GM12878 (cell line): ENCODE results near the gene KISS1. TPM values are rescaled to one million over a fixed set of nuclear protein-coding genes. Genes with fewer than 3 reads are reported as not detected.

ENCODE experiments used
- ATAC-seq: fragments of 200-7000 bp; cut with Tn5 transposase; 3 replicates; pipeline ENCODE4 v1.9.1; 2020; ENCODE audit warnings: mild to moderate bottlenecking, moderate library complexity
- BruUV-seq: library from RNA; stranded (reverse); fragments of 400-500 nt; replicated peaks from 2 replicates; lab custom pipeline; 2021; lab: Mats Ljungman, UMichigan
- CTCF ChIA-PET: fragments of 300-600 bp; sonication (Branson Sonifier 250); formaldehyde crosslinking; extraction: SDS; loops from one replicate; lab custom pipeline; 2021; ENCODE audit warnings: inconsistent platforms; lab: Yijun Ruan, JAX
- POLR2A ChIA-PET: fragments of 350-600 bp; formaldehyde crosslinking; extraction: SDS; loops from one replicate; lab custom pipeline; 2021; ENCODE audit warnings: inconsistent platforms; lab: Charles Lee
- RAD21 ChIA-PET: fragments of 300-600 bp; sonication (Branson Sonifier 250); formaldehyde crosslinking; loops from one replicate; lab custom pipeline; 2023; ENCODE audit warnings: antibody characterized with exemption; ENCODE audit not compliant: unreplicated experiment; lab: Charles Lee
- SMC1A ChIA-PET: fragments of 300-600 bp; sonication (Branson Sonifier 250); formaldehyde crosslinking; loops from one replicate; lab custom pipeline; 2023; ENCODE audit not compliant: unreplicated experiment, uncharacterized antibody; lab: Charles Lee
- DNase-seq: peaks from one replicate; pipeline ENCODE4 v3.0.0-alpha.2; 2011; ENCODE audit warnings: low read depth, low spot score
- FAIRE-seq: peaks from 3 replicates; lab custom pipeline; 2011; peaks lifted over from hg19 to GRCh38; lab: Jason Lieb, UNC
- H2AFZ ChIP-seq: 2 replicates; pipeline ENCODE4 v1.6.0; 2011; ENCODE audit warnings: low read depth, low read length, control low read depth; ENCODE audit not compliant: control insufficient read depth
- H3K27ac ChIP-seq: 2 replicates; pipeline ENCODE4 v1.5.1; 2011; ENCODE audit warnings: control low read depth; ENCODE audit not compliant: control insufficient read depth, insufficient read depth
- H3K27me3 ChIP-seq, 2 experiments: replicated peaks in 1 of 2; 2 replicates each; pipeline versions ENCODE4 v1.6.0 to v1.6.1; 2011; ENCODE audit warnings: low read length in 1 of 2; ENCODE audit not compliant: control insufficient read depth in 2 of 2, insufficient read depth in 2 of 2
- H3K36me3 ChIP-seq, 2 experiments: 2 replicates each; pipeline ENCODE4 v1.5.1; 2011; ENCODE audit warnings: low read length in 1 of 2; ENCODE audit not compliant: control insufficient read depth in 2 of 2, insufficient read depth in 2 of 2
- H3K4me1 ChIP-seq: 2 replicates; pipeline ENCODE4 v1.6.1; 2011; ENCODE audit warnings: mild to moderate bottlenecking, low read length, moderate library complexity, mixed read lengths; ENCODE audit not compliant: control insufficient read depth, insufficient read depth
- H3K4me2 ChIP-seq: 2 replicates; pipeline ENCODE4 v1.6.0; 2011; ENCODE audit warnings: control low read depth; ENCODE audit not compliant: control insufficient read depth, insufficient read depth
- H3K4me3 ChIP-seq: fragments of 200-600 bp; sonication (generic); 2 replicates; pipeline ENCODE4 v1.5.1; 2016
- H3K79me2 ChIP-seq: 2 replicates; pipeline ENCODE4 v1.6.0; 2011; ENCODE audit warnings: low read length; ENCODE audit not compliant: control insufficient read depth, insufficient read depth
- H3K9ac ChIP-seq: 2 replicates; pipeline ENCODE4 v1.8.0; 2011; ENCODE audit warnings: low read length, control low read depth, mixed read lengths; ENCODE audit not compliant: control insufficient read depth, insufficient read depth
- H3K9me3 ChIP-seq: replicated peaks from 3 replicates; pipeline ENCODE4 v1.5.1; 2011; ENCODE audit warnings: mild to moderate bottlenecking, low read length; ENCODE audit not compliant: control insufficient read depth, insufficient read depth
- H4K20me1 ChIP-seq: 2 replicates; pipeline ENCODE4 v1.6.0; 2011; ENCODE audit not compliant: control insufficient read depth, insufficient read depth
- CEBPZ ChIP-seq: fragments of 150-350 bp; IDR thresholded peaks from 2 replicates; pipeline ENCODE4 v1.6.1; 2016; ENCODE audit warnings: low read depth, low read length
- MAX ChIP-seq: IDR thresholded peaks from 2 replicates; pipeline ENCODE4 v1.6.1; 2012; ENCODE audit warnings: low read depth, low read length, improper control_type of control experiment
- NFIC ChIP-seq: IDR thresholded peaks from 2 replicates; pipeline ENCODE4 v1.6.1; 2012; ENCODE audit warnings: low read depth, mild to moderate bottlenecking, inconsistent platforms, low read length, moderate library complexity
- PML ChIP-seq: IDR thresholded peaks from 2 replicates; pipeline ENCODE4 v1.6.1; 2012; ENCODE audit warnings: low read length, inconsistent platforms
- RAD21 ChIP-seq: IDR thresholded peaks from 2 replicates; pipeline ENCODE4 v1.6.1; 2011; ENCODE audit warnings: mild to moderate bottlenecking, low read depth, low read length, moderate library complexity; ENCODE audit not compliant: insufficient read depth
- ZBTB4 ChIP-seq: fragments of 450-650 bp; formaldehyde crosslinking; IDR thresholded peaks from 2 replicates; pipeline ENCODE4 v1.4.0; 2022; ENCODE audit warnings: mild to moderate bottlenecking, moderate library complexity
- ZBTB40 ChIP-seq: fragments of 450-650 bp; IDR thresholded peaks from 2 replicates; pipeline ENCODE4 v1.6.1; 2016; ENCODE audit warnings: mild to moderate bottlenecking, moderate library complexity, borderline replicate concordance
- ZNF217 ChIP-seq: fragments of 450-650 bp; IDR thresholded peaks from 2 replicates; pipeline ENCODE4 v1.6.1; 2017; ENCODE audit warnings: antibody characterized with exemption, mild to moderate bottlenecking
- ZNF274 ChIP-seq: IDR thresholded peaks from one replicate; pipeline ENCODE4 v1.8.0; 2011; ENCODE audit not compliant: insufficient read length, insufficient read depth
- WGBS: methylation state at CpG from one replicate; pipeline ENCODE4 v1.1.6; 2016; ENCODE audit warnings: low lambda C conversion rate; ENCODE audit not compliant: insufficient replicate concordance, insufficient coverage; ENCODE audit errors: missing lambda C conversion rate; 5-methylcytosine and 5-hydroxymethylcytosine counted together
- in situ Hi-C: fragments of 300-500 bp; cut with MboI; formaldehyde crosslinking; loops from 9 replicates; pipeline ENCODE4 v1.14.3; 2018; ENCODE audit warnings: mixed read lengths
- intact Hi-C: fragments of 100-400 bp; cut with micrococcal nuclease; formaldehyde crosslinking; loops from one replicate; pipeline ENCODE4 v1.14.2; 2022; ENCODE audit not compliant: unreplicated experiment
- polyA plus RNA-seq, 11 experiments: library from polyadenylated mRNA; depleted of rRNA in 4 of 11; unstranded in 6 of 11; stranded (reverse) in 5 of 11; fragments of >200 nt; fragmentation: Nextera tagmentation in 4 of 11; fragmentation: Illumina TruSeq in 1 of 11; extraction: Ambion mirVana in 4 of 11; extraction: Trizol in 1 of 11; gene quantifications; 1 replicate in 1 of 11; 2 replicates in 10 of 11; pipeline versions ENCODE4 v1.2.1 to v1.2.3, GENCODE V29; 2011 to 2016; ENCODE audit warnings: inconsistent platforms in 2 of 11, missing spikeins in 2 of 11, low read depth in 1 of 11
- total RNA-seq, 4 experiments: library from RNA; depleted of rRNA in 3 of 4; stranded (reverse); fragments of >200 nt in 3 of 4; fragmentation: Illumina TruSeq in 1 of 4; extraction: Trizol in 1 of 4; gene quantifications; 2 replicates each; pipeline versions ENCODE4 v1.2.1 to v1.2.3, GENCODE V29; 2013 to 2021

KISS1 gene
- total and polyA plus RNA-seq, 10 of the 15 experiments (the other 5 are each of a cell fraction or from before 2014, with no cell fraction given) = not detected

- TF ChIP-seq ZBTB4 (no peak), MAX (no peak), RAD21 (no peak)
Observed at GRCh38 chr1:204227351-204227750, 31.1 kb upstream of the KISS1 start (continued).

- FAIRE-seq = no peak
- H3K4me2 ChIP-seq = no peak overlapping the region
- H3K79me2 ChIP-seq = no peaks in the 10 kb centered on the region
- ATAC-seq = no peak
- H3K27me3 ChIP-seq = peaks cover 2 to 4% of the 10 kb centered on the region in 2 experiments
- ChIA-PET POLR2A (no interaction called here), SMC1A (interaction anchor here (0.8 kb wide), 1 partner anchor 11 kb away, joined by 3 read pairs; no protein-coding TSS in a partner anchor), RAD21 (no interaction called here), CTCF (interaction anchor here (0.8 kb wide), 1 partner anchor 20 kb away, joined by 3 read pairs; no protein-coding TSS in a partner anchor)
- H4K20me1 ChIP-seq = no peaks in the 10 kb centered on the region
- H3K27ac ChIP-seq = no peak overlapping the region
- WGBS = 61% methylated on average over 16 of the region's 16 CpGs
- H2AFZ ChIP-seq = no peak overlapping the region
- H3K4me3 ChIP-seq = no peak overlapping the region
- in situ Hi-C loops (no loop called here), intact Hi-C loops (no loop called here)
- no peaks in the 10 kb centered on the region for H3K9me3 ChIP-seq
- H3K36me3 ChIP-seq = no peaks in the 10 kb centered on the region
- TF ChIP-seq ZBTB40 = no peak
- no peak for TF ChIP-seq PML
- no peak for TF ChIP-seq CEBPZ
- TF ChIP-seq ZNF217 = no peak
- TF ChIP-seq NFIC = no peak
- no peak for TF ChIP-seq ZNF274
- BruUV-seq = no TSS peak
- H3K4me1 ChIP-seq = no peaks in the 10 kb centered on the region
- no peak for DNase-seq
- no peak overlapping the region for H3K9ac ChIP-seq
Observed at GRCh38 chr1:204225841-204226735, 29.8 kb upstream of the KISS1 start.
